Measurements from ENCODE around the gene HK1. TPM values are rescaled to one million over a fixed set of nuclear protein-coding genes. Genes with fewer than 3 reads are reported as not detected.

Gene HK1
- total RNA-seq, 1 experiment from 2014 or later = 219 TPM

GRCh38 chr10:69353977-69354635, 75.8 kb downstream of the HK1 start (continued):
- TF ChIP-seq IRF1 (CRISPR knock-in tag; IDR thresholded peaks at IDR 0.05) (no peak), EMX1 (CRISPR knock-in tag; IDR thresholded peaks at IDR 0.05) (no peak), NR3C1 (CRISPR knock-in tag; conservative IDR thresholded peaks at IDR 0.05; ENCODE audit: low read depth) (no peak), ZNF671 (CRISPR knock-in tag; IDR thresholded peaks at IDR 0.05) (no peak), ZNF423 (CRISPR knock-in tag; IDR thresholded peaks at IDR 0.05) (no peak)

GRCh38 chr10:69356187-69356586, 77.9 kb downstream of the HK1 start:
- peaks cover 45% of the 10 kb centered on the region for H3K4me1 Mint-ChIP-seq
- H3K27me3 Mint-ChIP-seq (ENCODE audit: low read depth) = no peaks in the 10 kb centered on the region
- ATAC-seq (no peak), DNase-seq (ENCODE audit: low spot score) (no peak)
- no peak overlapping the region for H3K4me3 Mint-ChIP-seq
- peak overlapping the region; percentile 45; the same call in 1 of the 2 replicates for H3K27ac Mint-ChIP-seq
- ChIA-PET CTCF (no interaction called here), POLR2A (interaction anchor here (0.7 kb wide), 1 partner anchor 45 kb away, joined by 4 read pairs; no protein-coding TSS in a partner anchor)
- TF ChIP-seq ZBTB21 (CRISPR knock-in tag; IDR thresholded peaks at IDR 0.05; ENCODE audit: borderline replicate concordance) = no peak
- peak; percentile 75; the same call in 1 of the 2 replicates for TF ChIP-seq ZNF121 (CRISPR knock-in tag; IDR thresholded peaks at IDR 0.05)
- TF ChIP-seq ZNF138 (CRISPR knock-in tag; conservative IDR thresholded peaks at IDR 0.05) = no peak
- no peak for TF ChIP-seq ZBTB43 (CRISPR knock-in tag; IDR thresholded peaks at IDR 0.05)
- TF ChIP-seq E2F5 (CRISPR knock-in tag; IDR thresholded peaks at IDR 0.05) = no peak
- no peak for TF ChIP-seq PREB (CRISPR knock-in tag; IDR thresholded peaks at IDR 0.05; ENCODE audit: borderline replicate concordance)
- no peaks in the 10 kb centered on the region for H3K9me3 Mint-ChIP-seq
- peaks cover 22% of the 10 kb centered on the region for H3K36me3 Mint-ChIP-seq

- no peaks in the 10 kb centered on the region for H3K9me3 Mint-ChIP-seq
- H3K4me3 Mint-ChIP-seq = no peak overlapping the region
- no peak overlapping the region for H3K27ac Mint-ChIP-seq
- H3K4me1 Mint-ChIP-seq = peaks cover 37% of the 10 kb centered on the region
- TF ChIP-seq E2F4 (CRISPR knock-in tag; IDR thresholded peaks at IDR 0.05; ENCODE audit: borderline replicate concordance, low read depth) (no peak), ZBTB43 (CRISPR knock-in tag; IDR thresholded peaks at IDR 0.05) (no peak), SOX15 (CRISPR knock-in tag; IDR thresholded peaks at IDR 0.05) (no peak), ZMAT4 (CRISPR knock-in tag; IDR thresholded peaks at IDR 0.05) (no peak), CTCF (IDR thresholded peaks at IDR 0.05) (no peak), ZNF121 (CRISPR knock-in tag; IDR thresholded peaks at IDR 0.05) (no peak), TP53 (CRISPR knock-in tag; IDR thresholded peaks at IDR 0.05) (no peak), NFE2L1 (CRISPR knock-in tag; IDR thresholded peaks at IDR 0.05) (no peak), ZNF423 (CRISPR knock-in tag; IDR thresholded peaks at IDR 0.05) (no peak), RELA (CRISPR knock-in tag; IDR thresholded peaks at IDR 0.05; ENCODE audit: borderline replicate concordance) (no peak)
- H3K27me3 Mint-ChIP-seq (ENCODE audit: low read depth) = no peaks in the 10 kb centered on the region
- peak; percentile 66 for ATAC-seq
- peaks cover 29% of the 10 kb centered on the region for H3K36me3 Mint-ChIP-seq
- ChIA-PET POLR2A (interaction anchor here (0.6 to 0.9 kb wide), 2 partner anchors 25 to 34 kb away, joined by 3 to 4 read pairs; no protein-coding TSS in a partner anchor), CTCF (interaction anchor here (0.6 to 1.2 kb wide), 8 partner anchors 20 to 128 kb away, joined by 3 to 5 read pairs (median 5); no protein-coding TSS in a partner anchor)
- no peak for DNase-seq (ENCODE audit: low spot score)
Observed at GRCh38 chr10:69358148-69358795, 80.0 kb downstream of the HK1 start.
